ENCODE data around the gene WDR33. TPM values are rescaled to one million over a fixed set of nuclear protein-coding genes. Genes with fewer than 3 reads are reported as not detected.

Gene WDR33
- total RNA-seq, 1 experiment from 2014 or later = 61.1 TPM

DNA sequence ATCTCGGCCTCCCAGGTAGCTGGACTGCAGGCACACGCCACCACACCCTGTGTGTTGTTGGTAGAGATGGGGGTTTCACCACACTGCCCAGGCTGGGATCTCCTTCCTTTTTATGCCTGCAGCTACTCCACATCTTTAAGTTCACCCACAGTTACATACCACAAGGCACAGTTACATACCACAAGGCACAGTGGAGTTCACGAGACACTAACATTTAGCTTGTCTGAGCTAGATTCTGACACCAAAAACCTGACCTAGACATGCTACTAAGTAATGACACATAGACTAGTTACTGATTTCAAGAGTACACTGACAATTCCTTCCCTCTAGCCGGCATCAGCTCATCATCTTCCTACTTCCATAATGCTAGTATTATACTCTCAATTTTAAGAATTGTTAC lies 42.7 kb upstream of the WDR33 start:
- no peak overlapping the region for H3K4me3 Mint-ChIP-seq (ENCODE audit: low read depth, unreplicated experiment)
- intact Hi-C loops (cut with micrococcal nuclease; ENCODE audit: unreplicated experiment) = no loop called here
- BruUV-seq (replicated peaks) = no TSS peak
- CTCF ChIA-PET = no interaction called here
- H3K27ac Mint-ChIP-seq (ENCODE audit: unreplicated experiment) = no peak overlapping the region
- TF ChIP-seq, protein P1, sequence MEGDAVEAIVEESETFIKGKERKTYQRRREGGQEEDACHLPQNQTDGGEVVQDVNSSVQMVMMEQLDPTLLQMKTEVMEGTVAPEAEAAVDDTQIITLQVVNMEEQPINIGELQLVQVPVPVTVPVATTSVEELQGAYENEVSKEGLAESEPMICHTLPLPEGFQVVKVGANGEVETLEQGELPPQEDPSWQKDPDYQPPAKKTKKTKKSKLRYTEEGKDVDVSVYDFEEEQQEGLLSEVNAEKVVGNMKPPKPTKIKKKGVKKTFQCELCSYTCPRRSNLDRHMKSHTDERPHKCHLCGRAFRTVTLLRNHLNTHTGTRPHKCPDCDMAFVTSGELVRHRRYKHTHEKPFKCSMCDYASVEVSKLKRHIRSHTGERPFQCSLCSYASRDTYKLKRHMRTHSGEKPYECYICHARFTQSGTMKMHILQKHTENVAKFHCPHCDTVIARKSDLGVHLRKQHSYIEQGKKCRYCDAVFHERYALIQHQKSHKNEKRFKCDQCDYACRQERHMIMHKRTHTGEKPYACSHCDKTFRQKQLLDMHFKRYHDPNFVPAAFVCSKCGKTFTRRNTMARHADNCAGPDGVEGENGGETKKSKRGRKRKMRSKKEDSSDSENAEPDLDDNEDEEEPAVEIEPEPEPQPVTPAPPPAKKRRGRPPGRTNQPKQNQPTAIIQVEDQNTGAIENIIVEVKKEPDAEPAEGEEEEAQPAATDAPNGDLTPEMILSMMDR (IDR thresholded peaks at IDR 0.05; ENCODE audit: unreplicated experiment) = no peak
- no peaks in the 10 kb centered on the region for H3K9me3 Mint-ChIP-seq (ENCODE audit: low read depth, unreplicated experiment)
- peaks cover 17% of the 10 kb centered on the region for H3K4me1 Mint-ChIP-seq (ENCODE audit: low read depth, unreplicated experiment)
- DNase-seq = no peak
- no peaks in the 10 kb centered on the region for H3K27me3 Mint-ChIP-seq (ENCODE audit: unreplicated experiment)
- peaks cover 64% of the 10 kb centered on the region for H3K36me3 Mint-ChIP-seq (ENCODE audit: insufficient read depth, unreplicated experiment)

DNA sequence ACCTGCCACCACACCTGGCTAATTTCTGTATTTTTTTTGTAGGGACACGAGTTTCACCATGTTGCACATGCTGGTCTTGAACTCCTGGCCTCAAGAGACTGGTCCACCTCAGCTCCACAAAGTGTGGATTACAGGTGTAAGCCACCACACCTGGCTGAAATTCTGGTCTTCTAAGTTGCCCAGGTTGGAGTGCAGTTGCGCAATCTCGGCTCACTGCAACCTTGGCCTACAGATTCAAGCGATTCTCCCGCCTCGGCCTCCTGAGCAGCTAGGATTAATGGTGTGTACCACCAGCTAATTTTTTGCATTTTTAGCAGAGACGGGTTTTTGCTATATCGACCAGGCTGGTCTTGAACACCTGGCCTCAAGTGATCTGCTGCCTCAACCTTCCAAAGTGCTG lies 41.4 kb upstream of the WDR33 start:
- no peak overlapping the region for H3K27ac Mint-ChIP-seq (ENCODE audit: unreplicated experiment)
- H3K36me3 Mint-ChIP-seq (ENCODE audit: insufficient read depth, unreplicated experiment) = peaks cover 52% of the 10 kb centered on the region
- TF ChIP-seq, protein P1 (IDR thresholded peaks at IDR 0.05; ENCODE audit: unreplicated experiment) = no peak
- BruUV-seq (replicated peaks) = no TSS peak
- H3K4me1 Mint-ChIP-seq (ENCODE audit: low read depth, unreplicated experiment) = peaks cover 17% of the 10 kb centered on the region
- H3K4me3 Mint-ChIP-seq (ENCODE audit: low read depth, unreplicated experiment) = no peak overlapping the region
- no peaks in the 10 kb centered on the region for H3K9me3 Mint-ChIP-seq (ENCODE audit: low read depth, unreplicated experiment)
- intact Hi-C loops (cut with micrococcal nuclease; ENCODE audit: unreplicated experiment) = no loop called here
- CTCF ChIA-PET = no interaction called here
- H3K27me3 Mint-ChIP-seq (ENCODE audit: unreplicated experiment) = no peaks in the 10 kb centered on the region
- no peak for DNase-seq

GRCh38 chr2:127847931-127848330 lies 37.0 kb upstream of the WDR33 start:
- CTCF ChIA-PET = no interaction called here
- Mint-ChIP-seq H3K27ac (ENCODE audit: unreplicated experiment) (no peak overlapping the region), H3K27me3 (ENCODE audit: unreplicated experiment) (no peaks in the 10 kb centered on the region), H3K4me3 (ENCODE audit: low read depth, unreplicated experiment) (no peak overlapping the region), H3K9me3 (ENCODE audit: low read depth, unreplicated experiment) (no peaks in the 10 kb centered on the region), H3K36me3 (ENCODE audit: insufficient read depth, unreplicated experiment) (peaks cover 53% of the 10 kb centered on the region), H3K4me1 (ENCODE audit: low read depth, unreplicated experiment) (no peaks in the 10 kb centered on the region)
- DNase-seq = no peak
- TF ChIP-seq, protein P1 (IDR thresholded peaks at IDR 0.05; ENCODE audit: unreplicated experiment) = no peak
- BruUV-seq (replicated peaks) = no TSS peak
- intact Hi-C loops (cut with micrococcal nuclease; ENCODE audit: unreplicated experiment) = no loop called here

DNA sequence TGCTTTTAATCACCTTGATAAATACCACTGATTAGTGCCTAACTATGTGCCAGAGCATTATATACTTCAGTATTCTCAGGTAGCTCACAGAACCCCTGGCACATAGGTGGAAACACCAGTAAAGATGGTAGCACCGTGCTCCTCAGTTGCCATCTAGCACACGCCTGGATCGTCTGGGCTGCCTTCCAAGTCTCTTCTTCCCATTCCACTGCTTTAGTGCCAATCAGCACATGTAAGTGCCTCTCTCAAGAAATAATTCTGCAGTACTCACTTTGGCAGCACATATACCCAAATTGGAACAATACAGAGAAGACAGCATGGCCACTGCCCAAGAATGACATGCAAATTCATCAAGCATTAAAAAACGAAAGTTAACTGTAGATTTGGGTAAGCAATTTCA lies 34.0 kb upstream of the WDR33 start:
- Mint-ChIP-seq H3K4me1 (ENCODE audit: low read depth, unreplicated experiment) (no peaks in the 10 kb centered on the region), H3K9me3 (ENCODE audit: low read depth, unreplicated experiment) (peaks cover 4% of the 10 kb centered on the region), H3K36me3 (ENCODE audit: insufficient read depth, unreplicated experiment) (peaks cover 43% of the 10 kb centered on the region), H3K4me3 (ENCODE audit: low read depth, unreplicated experiment) (no peak overlapping the region), H3K27ac (ENCODE audit: unreplicated experiment) (no peak overlapping the region), H3K27me3 (ENCODE audit: unreplicated experiment) (no peaks in the 10 kb centered on the region)
- BruUV-seq (replicated peaks) = no TSS peak
- intact Hi-C loops (cut with micrococcal nuclease; ENCODE audit: unreplicated experiment) = no loop called here
- TF ChIP-seq, protein P1 (IDR thresholded peaks at IDR 0.05; ENCODE audit: unreplicated experiment) = no peak
- CTCF ChIA-PET = no interaction called here
- no peak for DNase-seq
